ENCODE results near the gene FOXK1.

DNA sequence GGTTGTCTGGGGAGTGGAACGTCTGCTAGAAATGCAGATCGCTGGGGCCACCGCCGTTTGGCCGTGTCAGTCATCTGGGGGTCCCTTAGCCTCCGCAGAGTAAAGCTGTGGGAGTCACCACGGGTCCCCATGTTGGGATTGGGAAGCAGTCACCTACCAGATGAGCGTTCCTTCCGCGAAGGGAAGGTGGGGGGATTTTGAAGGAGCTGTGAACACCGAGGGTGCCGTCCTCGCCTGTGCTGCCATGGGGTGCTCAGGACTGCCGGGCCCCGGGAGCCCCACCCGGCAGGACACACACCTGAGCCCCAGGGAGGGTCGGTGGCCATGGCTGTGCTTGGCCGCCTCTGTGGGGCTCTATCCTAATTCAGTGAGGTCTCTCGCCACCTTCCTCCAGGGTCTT lies 47.2 kb downstream of the FOXK1 start:
- TF ChIP-seq EP300 (IDR thresholded peaks at IDR 0.05; ENCODE audit: low read depth) (no peak), POLR2AphosphoS5 (IDR thresholded peaks at IDR 0.05) (no peak), POLR2A (IDR thresholded peaks at IDR 0.05) (no peak)
- TF ChIP-seq, protein P1, sequence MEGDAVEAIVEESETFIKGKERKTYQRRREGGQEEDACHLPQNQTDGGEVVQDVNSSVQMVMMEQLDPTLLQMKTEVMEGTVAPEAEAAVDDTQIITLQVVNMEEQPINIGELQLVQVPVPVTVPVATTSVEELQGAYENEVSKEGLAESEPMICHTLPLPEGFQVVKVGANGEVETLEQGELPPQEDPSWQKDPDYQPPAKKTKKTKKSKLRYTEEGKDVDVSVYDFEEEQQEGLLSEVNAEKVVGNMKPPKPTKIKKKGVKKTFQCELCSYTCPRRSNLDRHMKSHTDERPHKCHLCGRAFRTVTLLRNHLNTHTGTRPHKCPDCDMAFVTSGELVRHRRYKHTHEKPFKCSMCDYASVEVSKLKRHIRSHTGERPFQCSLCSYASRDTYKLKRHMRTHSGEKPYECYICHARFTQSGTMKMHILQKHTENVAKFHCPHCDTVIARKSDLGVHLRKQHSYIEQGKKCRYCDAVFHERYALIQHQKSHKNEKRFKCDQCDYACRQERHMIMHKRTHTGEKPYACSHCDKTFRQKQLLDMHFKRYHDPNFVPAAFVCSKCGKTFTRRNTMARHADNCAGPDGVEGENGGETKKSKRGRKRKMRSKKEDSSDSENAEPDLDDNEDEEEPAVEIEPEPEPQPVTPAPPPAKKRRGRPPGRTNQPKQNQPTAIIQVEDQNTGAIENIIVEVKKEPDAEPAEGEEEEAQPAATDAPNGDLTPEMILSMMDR (IDR thresholded peaks at IDR 0.05), result no peak

Measured in transverse colon (tissue), 4 donors.